ENCODE measurements around the gene SGMS1. TPM values are rescaled to one million over a fixed set of nuclear protein-coding genes. Genes with fewer than 3 reads are reported as not detected.
"Not testable (repeated sequence)": the region's sequence is repeated elsewhere in the genome, so short reads cannot be mapped to it uniquely, and the experiment has no call there.

Gene SGMS1
- total RNA-seq, 1 donor from 2014 or later = 78.8 TPM

- no peak for DNase-seq (ENCODE audit: low spot score)
Measured at GRCh38 chr10:50470798-50471582, 152.8 kb downstream of the SGMS1 start.

DNA sequence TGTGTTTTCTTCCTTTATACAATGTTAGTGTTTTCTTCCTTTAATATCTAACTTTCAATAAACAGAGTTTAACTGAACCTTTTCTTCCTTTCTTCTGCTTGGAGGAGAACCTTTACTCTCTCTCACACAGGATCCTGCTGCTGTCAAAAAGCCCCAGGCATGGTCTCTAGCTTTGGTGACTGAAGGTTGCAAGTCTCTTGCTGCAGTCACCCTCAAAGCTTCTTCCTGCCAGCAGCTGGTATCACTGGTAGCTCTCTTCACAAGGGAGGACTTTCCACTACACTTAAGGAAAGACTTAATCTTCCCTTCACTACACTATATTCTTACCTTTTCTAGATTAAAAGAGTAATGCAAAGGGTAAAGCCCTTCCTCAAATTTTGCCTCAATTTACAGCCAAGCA, 153.4 kb downstream of the SGMS1 start:
- DNase-seq (ENCODE audit: low spot score) = no peak

DNA sequence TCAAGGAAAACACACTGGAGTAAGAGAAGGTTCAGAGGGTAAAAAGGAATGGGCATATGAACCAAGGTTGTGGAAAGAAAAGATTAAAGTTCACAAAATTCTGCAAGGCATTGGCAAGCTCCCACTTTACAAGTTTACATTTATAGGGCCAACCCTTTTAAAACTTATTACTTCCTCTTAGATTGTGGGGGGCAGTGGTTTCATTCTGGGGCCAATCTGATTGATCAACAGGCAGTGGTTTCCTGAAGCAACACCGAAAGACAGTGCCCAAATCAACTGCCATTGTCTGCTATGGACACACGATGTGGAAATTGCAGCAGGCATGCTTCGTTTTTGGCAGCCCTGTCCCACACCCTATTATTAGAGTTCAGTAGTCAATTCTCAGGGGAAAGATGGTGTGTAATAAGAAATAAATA, 154.0 kb downstream of the SGMS1 start:
- no peak for DNase-seq (ENCODE audit: low spot score)

DNA sequence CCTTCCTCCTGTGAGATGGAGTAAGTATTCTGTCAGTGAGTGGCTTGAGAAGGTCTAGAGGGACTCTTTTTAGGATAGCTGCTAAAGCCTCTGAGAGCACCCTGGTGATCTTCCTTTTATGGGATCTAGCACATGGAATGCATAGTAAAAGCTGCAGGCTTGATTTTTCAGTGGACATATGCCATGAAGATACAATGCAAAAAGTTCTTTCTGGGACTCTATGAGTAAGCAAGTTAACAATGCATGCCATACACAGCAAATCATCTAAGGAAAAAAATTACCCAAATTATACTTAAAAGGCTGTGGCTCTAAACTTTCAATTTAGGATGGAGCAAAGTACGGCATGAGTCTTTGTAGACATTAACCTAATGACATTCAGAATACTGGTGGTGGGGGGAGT, 154.5 kb downstream of the SGMS1 start:
- DNase-seq (ENCODE audit: low spot score) = no peak

- no peak for DNase-seq (ENCODE audit: low spot score)
Measured at GRCh38 chr10:50467209-50467608, 156.5 kb downstream of the SGMS1 start.

DNA sequence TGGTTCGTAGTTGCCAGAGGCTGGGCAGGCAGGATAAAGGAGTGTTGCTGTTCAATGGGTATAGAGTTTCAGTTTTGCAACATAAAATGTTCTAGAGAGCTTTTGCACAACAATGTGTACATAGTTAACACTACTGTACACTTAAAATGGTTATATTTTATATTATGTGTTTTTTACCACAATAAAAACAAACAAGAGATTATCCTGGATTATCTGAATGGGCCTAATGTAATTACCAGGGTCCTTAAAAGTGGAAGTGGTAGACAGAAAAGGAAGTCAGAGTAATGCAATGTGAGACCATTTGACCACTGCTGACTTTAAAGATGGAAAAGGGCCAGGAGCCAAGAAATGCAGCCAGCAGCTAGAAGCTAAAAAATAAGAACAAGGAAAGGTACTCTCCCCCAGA, 159.7 kb downstream of the SGMS1 start:
- no peak for DNase-seq (ENCODE audit: low spot score)

DNA sequence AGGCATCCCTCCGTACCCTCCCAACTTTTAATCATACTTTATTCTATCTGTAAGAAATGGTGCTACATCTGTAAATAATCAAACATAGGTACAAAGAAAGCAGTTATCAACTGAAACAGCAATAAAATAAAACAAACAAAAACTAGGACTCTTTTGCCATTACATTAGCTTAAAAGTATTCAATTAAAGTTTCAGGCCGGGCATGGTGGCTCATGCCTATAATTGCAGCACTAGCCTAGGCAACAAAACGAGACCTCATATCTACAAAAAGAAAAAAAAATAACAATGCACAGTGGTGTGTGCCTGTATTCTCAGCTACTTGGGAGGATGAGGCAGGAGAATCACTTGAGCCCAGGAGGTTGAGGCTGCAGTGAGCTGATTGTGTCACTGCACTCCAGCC, 161.9 kb downstream of the SGMS1 start:
- no peak for DNase-seq (ENCODE audit: low spot score)

GRCh38 chr10:50461123-50461522, 162.6 kb downstream of the SGMS1 start:
- DNase-seq (ENCODE audit: low spot score) = no peak

- DNase-seq (ENCODE audit: low spot score) = no peak
Measured at GRCh38 chr10:50456719-50457118, 167.0 kb downstream of the SGMS1 start.

DNA sequence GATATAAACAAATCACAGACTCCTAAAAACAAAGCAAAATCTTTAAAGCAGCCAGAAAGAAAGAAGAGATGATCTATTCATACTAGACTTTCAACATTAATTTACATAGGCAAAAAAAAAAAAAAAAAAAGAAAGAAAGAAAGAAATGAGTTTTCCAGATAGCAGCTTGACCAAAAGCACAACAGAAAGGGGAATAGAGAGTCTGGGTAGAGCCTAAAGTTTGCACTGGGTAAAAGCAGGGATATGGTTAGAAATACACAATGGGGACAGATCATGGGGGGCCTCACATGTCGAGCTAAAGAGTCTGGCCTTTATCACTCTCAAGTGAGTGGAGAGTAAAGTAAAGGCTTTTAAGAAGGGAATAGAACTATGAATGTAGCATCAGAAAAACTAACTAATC, 169.8 kb downstream of the SGMS1 start:
- DNase-seq (ENCODE audit: low spot score) = no peak

DNA sequence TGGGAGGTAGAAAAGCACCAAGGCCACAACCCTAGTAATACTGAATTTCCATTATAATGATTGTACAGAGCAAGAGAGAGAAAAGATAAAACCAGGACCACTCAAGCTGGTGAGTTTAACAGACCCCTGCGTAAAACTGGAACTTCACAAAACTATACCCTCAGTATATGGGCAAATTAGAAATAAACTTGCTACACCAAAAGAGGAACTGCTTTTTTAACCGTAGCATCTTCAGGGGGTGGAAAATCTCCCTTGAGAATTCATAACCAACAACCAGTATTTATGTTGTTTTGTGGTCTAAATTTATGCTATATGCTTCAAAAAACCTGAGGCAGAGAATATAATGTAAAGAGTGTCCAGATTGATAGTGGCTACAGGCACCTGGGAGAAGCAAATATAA, 171.2 kb downstream of the SGMS1 start:
- DNase-seq (ENCODE audit: low spot score) = no peak

GRCh38 chr10:50447691-50448090, 176.1 kb downstream of the SGMS1 start:
- no peak for DNase-seq (ENCODE audit: low spot score)

DNA sequence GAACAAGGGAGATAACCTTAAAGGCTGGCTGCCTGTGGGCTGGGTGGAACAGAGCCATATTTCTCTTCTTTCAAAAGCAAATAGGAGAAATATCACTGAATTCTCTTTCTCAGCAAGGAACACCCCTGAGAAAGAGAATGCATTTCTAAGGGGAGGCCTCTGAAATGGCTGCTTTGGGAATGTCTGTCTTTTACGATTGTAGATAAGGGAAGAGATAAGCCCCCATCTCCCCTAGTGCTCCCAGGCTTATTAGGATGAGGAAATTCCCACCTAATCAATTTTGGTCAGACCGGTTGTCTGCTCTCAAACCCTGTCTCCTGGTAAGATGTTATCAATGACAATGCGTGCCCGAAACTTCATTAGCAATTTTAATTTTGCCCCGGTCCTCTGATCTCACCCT, 178.0 kb downstream of the SGMS1 start:
- DNase-seq (ENCODE audit: low spot score) = not testable (repeated sequence)

- DNase-seq (ENCODE audit: low spot score) = no peak
Measured at GRCh38 chr10:50440489-50440888, 183.3 kb downstream of the SGMS1 start.

GRCh38 chr10:50439806-50440205, 183.9 kb downstream of the SGMS1 start:
- no peak for DNase-seq (ENCODE audit: low spot score)

DNA sequence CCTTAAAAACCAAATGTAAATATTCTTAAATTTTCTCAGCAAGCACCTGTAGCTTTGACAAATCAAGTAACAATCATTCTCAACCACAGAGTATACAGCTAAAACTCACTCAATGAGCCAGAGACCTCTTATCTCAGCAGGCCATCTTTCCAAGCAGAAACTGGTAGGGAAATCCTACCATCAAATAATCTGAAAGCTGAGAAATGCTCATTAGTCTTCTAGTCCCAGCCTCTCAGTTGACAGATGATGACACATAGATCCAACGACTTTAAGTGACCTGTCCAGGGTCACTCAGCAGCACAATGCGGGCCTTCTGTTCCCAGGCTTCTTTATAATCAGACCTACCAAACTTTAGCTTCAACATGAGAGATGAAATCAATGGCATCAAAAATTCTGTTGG, 184.6 kb downstream of the SGMS1 start:
- DNase-seq (ENCODE audit: low spot score) = no peak

GRCh38 chr10:50438049-50438936, 185.5 kb downstream of the SGMS1 start:
- DNase-seq (ENCODE audit: low spot score) = no peak

DNA sequence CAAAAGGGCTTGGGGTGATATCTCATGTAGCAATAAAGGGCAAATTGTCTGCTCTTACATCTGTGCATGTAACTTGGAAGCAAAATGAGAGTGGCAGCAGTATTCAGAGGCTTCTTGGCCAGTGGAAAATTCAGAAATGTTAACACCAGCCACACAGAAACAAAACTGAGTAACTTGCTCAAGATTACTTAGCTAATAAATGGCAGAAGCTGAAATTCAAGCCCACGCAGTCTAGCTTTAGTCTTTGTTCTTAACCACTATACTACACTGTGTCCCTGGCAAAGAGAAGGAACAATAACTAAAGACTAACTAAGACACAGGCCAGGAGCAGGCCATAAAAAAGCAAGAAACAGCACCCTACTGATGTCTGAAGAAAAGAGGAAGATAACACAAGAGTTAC, 186.5 kb downstream of the SGMS1 start:
- DNase-seq (ENCODE audit: low spot score) = no peak

GRCh38 chr10:50436805-50437204, 187.0 kb downstream of the SGMS1 start:
- no peak for DNase-seq (ENCODE audit: low spot score)

DNA sequence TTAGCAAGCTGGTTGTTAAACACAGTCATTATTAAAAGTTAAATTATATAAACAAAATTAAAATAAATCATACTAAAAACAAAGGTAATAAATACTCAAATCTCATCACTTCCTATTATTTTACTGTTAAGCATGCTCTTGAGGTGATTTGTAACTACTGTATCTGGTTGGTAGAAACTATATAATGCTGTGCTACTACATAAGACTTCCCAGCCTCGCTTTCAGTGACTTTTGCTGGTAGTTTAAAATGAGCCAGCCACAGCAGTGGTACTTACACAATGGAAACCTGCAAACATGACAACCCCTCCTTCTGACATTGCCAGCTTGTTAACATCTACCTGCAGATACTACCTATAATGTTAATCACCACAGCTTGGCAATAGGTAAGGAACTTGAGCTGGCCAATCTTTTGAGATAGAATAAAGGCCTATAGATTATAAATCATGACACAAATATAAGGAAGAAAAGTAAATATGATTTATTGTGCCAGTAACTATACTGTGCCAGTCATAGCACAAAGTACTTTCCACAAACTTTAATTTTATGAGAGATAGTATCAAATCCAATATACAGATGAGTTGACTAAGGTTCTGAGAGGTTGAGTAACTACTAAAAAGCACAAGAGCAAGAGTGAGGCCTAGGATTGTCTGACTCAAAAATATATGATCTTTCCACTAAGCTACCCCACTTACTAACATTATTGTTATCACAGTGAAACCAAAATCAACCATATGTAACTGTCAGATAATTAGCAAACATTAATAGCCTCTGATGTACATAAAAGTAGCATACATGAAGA, 191.3 kb downstream of the SGMS1 start:
- no peak for DNase-seq (ENCODE audit: low spot score)

- no peak for DNase-seq (ENCODE audit: low spot score)
Measured at GRCh38 chr10:50431791-50432190, 192.0 kb downstream of the SGMS1 start.

GRCh38 chr10:50431133-50431532, 192.6 kb downstream of the SGMS1 start:
- DNase-seq (ENCODE audit: low spot score) = no peak

All from ureter (tissue), 1 donor.